Measurements from ENCODE around the gene NCKAP5L.

DNA sequence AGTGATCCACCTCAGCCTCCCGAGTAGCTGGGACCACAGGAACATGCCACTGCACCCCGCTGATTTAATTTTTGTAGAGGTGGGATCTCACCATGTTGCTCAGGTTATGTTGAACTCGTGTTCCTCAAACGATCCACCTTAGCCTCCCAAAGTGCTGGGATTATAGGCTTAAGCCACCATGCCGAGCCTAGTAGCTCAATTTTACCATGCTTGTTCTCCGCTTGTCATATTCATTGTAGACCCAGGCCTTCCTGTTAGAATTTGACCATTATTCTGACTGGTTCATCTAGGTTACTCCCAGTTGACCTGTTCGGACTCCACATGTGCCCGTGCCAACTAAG lies 62.1 kb downstream of the NCKAP5L start:
- TF ChIP-seq EP300 (IDR thresholded peaks at IDR 0.05), result no peak
- TF ChIP-seq, protein P1, sequence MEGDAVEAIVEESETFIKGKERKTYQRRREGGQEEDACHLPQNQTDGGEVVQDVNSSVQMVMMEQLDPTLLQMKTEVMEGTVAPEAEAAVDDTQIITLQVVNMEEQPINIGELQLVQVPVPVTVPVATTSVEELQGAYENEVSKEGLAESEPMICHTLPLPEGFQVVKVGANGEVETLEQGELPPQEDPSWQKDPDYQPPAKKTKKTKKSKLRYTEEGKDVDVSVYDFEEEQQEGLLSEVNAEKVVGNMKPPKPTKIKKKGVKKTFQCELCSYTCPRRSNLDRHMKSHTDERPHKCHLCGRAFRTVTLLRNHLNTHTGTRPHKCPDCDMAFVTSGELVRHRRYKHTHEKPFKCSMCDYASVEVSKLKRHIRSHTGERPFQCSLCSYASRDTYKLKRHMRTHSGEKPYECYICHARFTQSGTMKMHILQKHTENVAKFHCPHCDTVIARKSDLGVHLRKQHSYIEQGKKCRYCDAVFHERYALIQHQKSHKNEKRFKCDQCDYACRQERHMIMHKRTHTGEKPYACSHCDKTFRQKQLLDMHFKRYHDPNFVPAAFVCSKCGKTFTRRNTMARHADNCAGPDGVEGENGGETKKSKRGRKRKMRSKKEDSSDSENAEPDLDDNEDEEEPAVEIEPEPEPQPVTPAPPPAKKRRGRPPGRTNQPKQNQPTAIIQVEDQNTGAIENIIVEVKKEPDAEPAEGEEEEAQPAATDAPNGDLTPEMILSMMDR (IDR thresholded peaks at IDR 0.05), result no peak
- TF ChIP-seq POLR2A (IDR thresholded peaks at IDR 0.05), result no peak

All from tibial nerve (tissue), 4 donors.